Spleen (tissue), 11 donors: ENCODE measurements around the gene HNF1A. TPM values are rescaled to one million over a fixed set of nuclear protein-coding genes. Genes with fewer than 3 reads are reported as not detected.
A peak's percentile ranks its signal among the peaks of the same experiment; 100 is the strongest.
"Not testable (repeated sequence)": the region's sequence is repeated elsewhere in the genome, so short reads cannot be mapped to it uniquely, and the experiment has no call there.

Source experiments
- DNase-seq: peaks from one replicate; pipeline ENCODE4 v3.0.0-alpha.2; 2020
- H3K27ac ChIP-seq, 8 donors: fragments of 200-600 bp; sonication (generic) in 7 of 8; 1 replicate in 4 of 8; 2 replicates in 4 of 8; pipeline versions ENCODE4 v1.5.0 to v1.8.0; 2016 to 2021; ENCODE audit warnings: inconsistent platforms in 4 of 8, mild to moderate bottlenecking in 4 of 8, moderate library complexity in 1 of 8
- H3K27me3 ChIP-seq, 7 donors: fragments of 200-600 bp; sonication (generic) in 6 of 7; replicated peaks in 1 of 7; 1 replicate in 4 of 7; 2 replicates in 3 of 7; pipeline versions ENCODE4 v1.5.0 to v1.8.0; 2016 to 2021; ENCODE audit warnings: inconsistent platforms in 3 of 7, mild to moderate bottlenecking in 1 of 7
- H3K36me3 ChIP-seq, 6 donors: fragments of 200-600 bp; sonication (generic) in 5 of 6; 1 replicate in 4 of 6; 2 replicates in 2 of 6; pipeline versions ENCODE4 v1.5.0 to v1.8.0; 2016 to 2021; ENCODE audit warnings: inconsistent platforms in 2 of 6
- H3K4me1 ChIP-seq, 6 donors: fragments of 200-600 bp; sonication (generic) in 5 of 6; 1 replicate in 3 of 6; 2 replicates in 3 of 6; pipeline versions ENCODE4 v1.5.0 to v1.8.0; 2016 to 2021; ENCODE audit warnings: inconsistent platforms in 3 of 6
- H3K4me3 ChIP-seq, 8 donors: fragments of 200-600 bp; sonication (generic) in 7 of 8; 1 replicate in 4 of 8; 2 replicates in 4 of 8; pipeline versions ENCODE4 v1.5.0 to v1.8.0; 2016 to 2021; ENCODE audit warnings: inconsistent platforms in 4 of 8, mild to moderate bottlenecking in 4 of 8, moderate library complexity in 2 of 8
- H3K9me3 ChIP-seq, 8 donors: fragments of 200-600 bp; sonication (generic) in 7 of 8; 1 replicate in 4 of 8; 2 replicates in 4 of 8; pipeline versions ENCODE4 v1.5.0 to v1.8.0; 2016 to 2021; ENCODE audit warnings: inconsistent platforms in 4 of 8
- POLR2A ChIP-seq, 3 donors: fragments of 450-650 bp; IDR thresholded peaks; one replicate each; pipeline ENCODE4 v1.5.1; 2017; ENCODE audit warnings: antibody characterized with exemption in 3 of 3, mild to moderate bottlenecking in 1 of 3
- POLR2AphosphoS5 ChIP-seq, 3 donors: sonication (generic); formaldehyde crosslinking; IDR thresholded peaks; one replicate each; pipeline ENCODE4 v1.5.1; 2017; ENCODE audit warnings: antibody characterized with exemption in 3 of 3
- WGBS, 5 donors: extraction: QIAGEN DNeasy Blood & Tissue Kit in 3 of 5; methylation state at CpG; one replicate each; pipeline versions ENCODE4 v1.1.5 to v1.1.7; 2013 to 2018; 5-methylcytosine and 5-hydroxymethylcytosine counted together
- intact Hi-C: fragments of 100-400 bp; cut with DNase I; formaldehyde crosslinking; loops from one replicate; pipeline ENCODE4 v1.15.0; 2023; ENCODE audit warnings: low total_unique reads
- polyA plus RNA-seq, 3 donors: library from polyadenylated mRNA; stranded (reverse); fragments of 200-250 nt; gene quantifications; one replicate each; pipeline ENCODE4 v1.2.1, GENCODE V29; 2013
- total RNA-seq, 7 donors: library from RNA; depleted of rRNA in 3 of 7; stranded (reverse); fragments of >200 nt in 3 of 7; fragmentation: NEBNext Ultra II Directional in 4 of 7; extraction: Animal tissue kit (Norgen Biotek cat#: 25700) in 4 of 7; gene quantifications; one replicate each; pipeline versions ENCODE4 v1.1.0 to v1.2.1, GENCODE V29; 2016 to 2021
- TF ChIP-seq, protein P1 (sequence below), 11 experiments: fragments of 200-600 bp in 7 of 11; fragments of 450-650 bp in 4 of 11; sonication (generic) in 4 of 11; IDR thresholded peaks in 8 of 11; conservative IDR thresholded peaks in 3 of 11; 1 replicate in 7 of 11; 2 replicates in 4 of 11; pipeline versions ENCODE4 v1.4.0 to v1.8.0; 2016 to 2021; ENCODE audit warnings: antibody characterized with exemption in 11 of 11, inconsistent platforms in 4 of 11, mild to moderate bottlenecking in 1 of 11
- donor health status: healthy with polysubstance abuse.
- donor health status: DM: no; HTN: no; CAD: no; lungs with moderate emphysema.
- donor health status: DM: no; HTN: no; CAD: no.
- donor health status: Bipolar disorder and iron deficiency.
- donor health status: healthy.
- donor health status: DM: no; HTN: no; CAD: no.
- donor health status: DM: yes; HTN: yes; CAD: no.

Gene HNF1A
- total and polyA plus RNA-seq, 10 donors: not detected

DNA sequence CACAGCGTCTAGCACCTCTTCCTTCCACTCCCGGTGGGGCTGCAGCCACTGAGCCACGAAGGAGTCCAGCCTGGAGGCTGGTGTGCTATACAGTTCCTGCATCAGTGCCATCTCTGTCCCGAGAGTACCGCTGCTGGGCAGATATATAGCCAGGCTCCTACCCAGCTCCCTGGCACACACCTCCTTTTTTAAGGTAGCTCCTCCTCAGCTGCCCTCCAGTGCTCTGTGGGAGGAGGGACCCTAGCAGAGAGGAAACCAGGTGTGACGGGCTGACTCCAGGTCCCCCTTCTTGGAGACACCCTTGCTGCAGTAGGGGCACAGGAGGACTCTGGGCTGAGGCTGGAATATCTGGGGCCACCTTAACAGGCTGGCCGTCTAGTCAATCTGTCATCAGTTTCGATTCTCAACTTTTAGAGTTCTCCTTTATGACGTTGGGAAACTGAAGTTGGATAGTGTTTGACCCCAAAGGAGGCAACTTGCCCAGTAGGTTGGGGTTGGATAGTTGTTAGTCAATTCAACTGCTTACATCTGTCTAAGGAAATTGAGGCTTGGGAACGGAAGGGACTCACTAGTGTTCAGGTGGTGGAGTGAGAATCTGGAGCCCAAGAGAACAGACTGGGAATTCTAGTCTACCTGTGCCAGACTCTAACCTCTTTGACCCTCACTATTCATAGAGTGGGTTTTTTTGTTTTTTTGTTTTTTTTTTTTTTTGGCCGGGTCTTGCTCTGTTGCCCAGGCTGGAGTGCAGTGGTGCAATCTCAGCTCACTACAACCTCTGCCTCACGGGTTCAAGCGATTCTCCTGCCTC, 60.7 kb downstream of the HNF1A start, which contains the start of gene OASL:
OASL (minus strand) TSS at position 386 of the 808 bp plus-strand sequence; CDS start at position 111, 275 bp downstream.
- H3K9me3 ChIP-seq: no peaks in the 10 kb centered on the region
- intact Hi-C loops: no loop called here
- H3K27me3 ChIP-seq: peaks cover 0 to 10% (median 0%) of the 10 kb centered on the region in 7 donors
- DNase-seq: peak; percentile 79
- no peaks in the 10 kb centered on the region for H3K36me3 ChIP-seq
- peak within 1 kb of the TSS; percentile 32 to 79 (median 53) for H3K4me3 ChIP-seq
- H3K27ac ChIP-seq: peak within 1 kb of the TSS; percentile 13 to 87 (median 68)
- peak in 1 of 3 donors; percentile 55 for TF ChIP-seq POLR2A (IDR thresholded peaks at IDR 0.05)
- TF ChIP-seq POLR2AphosphoS5 (IDR thresholded peaks at IDR 0.05): peak; percentile 67 to 86 (median 80)
- TF ChIP-seq, protein P1, sequence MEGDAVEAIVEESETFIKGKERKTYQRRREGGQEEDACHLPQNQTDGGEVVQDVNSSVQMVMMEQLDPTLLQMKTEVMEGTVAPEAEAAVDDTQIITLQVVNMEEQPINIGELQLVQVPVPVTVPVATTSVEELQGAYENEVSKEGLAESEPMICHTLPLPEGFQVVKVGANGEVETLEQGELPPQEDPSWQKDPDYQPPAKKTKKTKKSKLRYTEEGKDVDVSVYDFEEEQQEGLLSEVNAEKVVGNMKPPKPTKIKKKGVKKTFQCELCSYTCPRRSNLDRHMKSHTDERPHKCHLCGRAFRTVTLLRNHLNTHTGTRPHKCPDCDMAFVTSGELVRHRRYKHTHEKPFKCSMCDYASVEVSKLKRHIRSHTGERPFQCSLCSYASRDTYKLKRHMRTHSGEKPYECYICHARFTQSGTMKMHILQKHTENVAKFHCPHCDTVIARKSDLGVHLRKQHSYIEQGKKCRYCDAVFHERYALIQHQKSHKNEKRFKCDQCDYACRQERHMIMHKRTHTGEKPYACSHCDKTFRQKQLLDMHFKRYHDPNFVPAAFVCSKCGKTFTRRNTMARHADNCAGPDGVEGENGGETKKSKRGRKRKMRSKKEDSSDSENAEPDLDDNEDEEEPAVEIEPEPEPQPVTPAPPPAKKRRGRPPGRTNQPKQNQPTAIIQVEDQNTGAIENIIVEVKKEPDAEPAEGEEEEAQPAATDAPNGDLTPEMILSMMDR (IDR thresholded peaks at IDR 0.05 in 8 of 11, conservative IDR thresholded peaks at IDR 0.05 in 3 of 11): no peak
- WGBS, 5 donors: 20 to 21% (median 21%) methylated on average over 13 of the region's 13 CpGs
- peaks cover 7 to 59% (median 48%) of the 10 kb centered on the region in 6 donors for H3K4me1 ChIP-seq

DNA sequence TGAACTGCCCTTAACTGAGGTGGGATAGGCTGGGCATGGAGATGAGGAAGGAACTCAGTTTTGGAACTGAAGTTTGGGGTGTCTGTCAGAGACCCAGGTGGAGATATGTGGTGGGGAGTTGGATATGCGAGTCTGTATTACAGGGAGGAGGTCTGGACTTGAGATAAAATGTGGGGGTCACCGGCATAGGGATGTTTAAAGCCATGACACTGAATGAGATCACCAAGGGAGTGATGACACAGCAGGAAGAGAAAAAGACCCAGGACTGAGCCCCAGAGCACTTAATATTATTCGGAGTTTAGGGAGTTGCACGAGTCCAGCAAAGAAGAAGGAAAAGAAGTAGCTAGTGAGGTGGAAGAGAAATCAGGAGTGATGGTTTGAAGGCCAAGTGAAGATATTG, 64.7 kb downstream of the HNF1A start:
- intact Hi-C loops: no loop called here
- H3K9me3 ChIP-seq: no peaks in the 10 kb centered on the region
- no peak overlapping the region for H3K4me3 ChIP-seq
- DNase-seq: no peak
- no peak overlapping the region for H3K27ac ChIP-seq
- H3K4me1 ChIP-seq: peaks cover 0 to 19% (median 10%) of the 10 kb centered on the region in 6 donors
- 84 to 94% (median 86%) methylated on average over 4 of the region's 4 CpGs for WGBS, 5 donors
- TF ChIP-seq POLR2A (IDR thresholded peaks at IDR 0.05) (no peak), POLR2AphosphoS5 (IDR thresholded peaks at IDR 0.05) (no peak)
- TF ChIP-seq, protein P1 (IDR thresholded peaks at IDR 0.05 in 8 of 11, conservative IDR thresholded peaks at IDR 0.05 in 3 of 11): no peak
- H3K27me3 ChIP-seq: no peaks in the 10 kb centered on the region
- no peaks in the 10 kb centered on the region for H3K36me3 ChIP-seq

- H3K36me3 ChIP-seq, H3K27me3 ChIP-seq, H3K27ac ChIP-seq, H3K9me3 ChIP-seq, intact Hi-C loops, DNase-seq, H3K4me3 ChIP-seq, H3K4me1 ChIP-seq: not testable (repeated sequence)
- 85 to 94% (median 91%) methylated on average over 12 of the region's 12 CpGs for WGBS, 5 donors
These were observed 69.1 kb downstream of the HNF1A start for GRCh38 chr12:121047400-121047799.

GRCh38 chr12:121048442-121048841, 70.1 kb downstream of the HNF1A start:
- WGBS, 5 donors: 76 to 89% (median 82%) methylated on average over 7 of the region's 7 CpGs
- no peaks in the 10 kb centered on the region for H3K4me1 ChIP-seq
- H3K27me3 ChIP-seq: no peaks in the 10 kb centered on the region
- TF ChIP-seq, protein P1 (IDR thresholded peaks at IDR 0.05 in 8 of 11, conservative IDR thresholded peaks at IDR 0.05 in 3 of 11): no peak
- TF ChIP-seq POLR2AphosphoS5 (IDR thresholded peaks at IDR 0.05) (no peak), POLR2A (IDR thresholded peaks at IDR 0.05) (no peak)
- H3K4me3 ChIP-seq: no peak overlapping the region
- H3K9me3 ChIP-seq: no peaks in the 10 kb centered on the region
- peak overlapping the region in 1 of 8 donors; percentile 28 for H3K27ac ChIP-seq
- no peaks in the 10 kb centered on the region for H3K36me3 ChIP-seq
- no peak for DNase-seq
- intact Hi-C loops: no loop called here
